K562 (cell line): ENCODE measurements around the gene MAPK8IP1. TPM values are rescaled to one million over a fixed set of nuclear protein-coding genes. Genes with fewer than 3 reads are reported as not detected.

Source experiments
- ADNP ChIP-seq: fragments of 200-800 bp; sonication (Bioruptor generic); IDR thresholded peaks from 2 replicates; pipeline ENCODE4 v1.6.1; 2016; ENCODE audit warnings: missing genetic modification characterization, missing compliant biosample characterization
- FOXK1 ChIP-seq: sonication (generic); formaldehyde crosslinking; IDR thresholded peaks from 2 replicates; pipeline ENCODE4 v1.8.0; 2022; ENCODE audit warnings: missing genetic modification reagents, mild to moderate bottlenecking, borderline replicate concordance
- FOXM1 ChIP-seq, 2 experiments: fragments of 450-650 bp in 1 of 2; sonication (generic) in 1 of 2; formaldehyde crosslinking in 1 of 2; IDR thresholded peaks; 2 replicates each; pipeline versions ENCODE4 v1.6.1 to v1.9.0; 2017 to 2022; ENCODE audit warnings: low read depth in 2 of 2, mild to moderate bottlenecking in 2 of 2, missing genetic modification reagents in 1 of 2, moderate library complexity in 1 of 2
- GATAD2B ChIP-seq: fragments of 450-650 bp; IDR thresholded peaks from 2 replicates; pipeline ENCODE4 v1.6.1; 2017; ENCODE audit warnings: mild to moderate bottlenecking, borderline replicate concordance
- MAX ChIP-seq: sonication (generic); formaldehyde crosslinking; IDR thresholded peaks from 2 replicates; pipeline ENCODE4 v1.9.0; 2022; ENCODE audit warnings: mild to moderate bottlenecking, missing genetic modification reagents
- MEF2A ChIP-seq: IDR thresholded peaks from 2 replicates; pipeline ENCODE4 v1.6.1; 2011; ENCODE audit warnings: low read depth, mild to moderate bottlenecking, low read length, moderate library complexity; ENCODE audit not compliant: control insufficient read depth
- PBX2 ChIP-seq, 2 experiments: IDR thresholded peaks in 1 of 2; conservative IDR thresholded peaks in 1 of 2; 2 replicates each; pipeline ENCODE4 v1.6.1; 2016; ENCODE audit warnings: low read depth in 2 of 2, mild to moderate bottlenecking in 1 of 2, missing compliant biosample characterization in 1 of 2, missing genetic modification characterization in 1 of 2, moderate library complexity in 1 of 2
- POLR2G ChIP-seq: fragments of 200-400 bp; formaldehyde crosslinking; IDR thresholded peaks from 2 replicates; pipeline ENCODE4 v1.6.1; 2017; ENCODE audit warnings: low read depth, mild to moderate bottlenecking, antibody characterized with exemption, low read length, moderate library complexity
- RNF219 ChIP-seq: fragments of 250-450 bp; sonication (Bioruptor Pico); IDR thresholded peaks from 2 replicates; pipeline ENCODE4 v1.5.0; 2022; ENCODE audit warnings: mild to moderate bottlenecking
- SIN3A ChIP-seq, 2 experiments: fragments of 150-350 bp in 1 of 2; IDR thresholded peaks; 2 replicates each; pipeline ENCODE4 v1.6.1; 2011 to 2016; ENCODE audit warnings: borderline replicate concordance in 2 of 2, low read depth in 2 of 2, low read length in 2 of 2, mild to moderate bottlenecking in 2 of 2, moderate library complexity in 2 of 2; ENCODE audit not compliant: control insufficient read depth in 1 of 2
- SIN3B ChIP-seq: fragments of 450-650 bp; IDR thresholded peaks from 2 replicates; pipeline ENCODE4 v1.6.1; 2017; ENCODE audit warnings: low read depth, mild to moderate bottlenecking, moderate library complexity
- SNIP1 ChIP-seq: fragments of 450-650 bp; IDR thresholded peaks from 2 replicates; pipeline ENCODE4 v1.7.1; 2017; ENCODE audit warnings: low read depth, mild to moderate bottlenecking
- TGIF2 ChIP-seq: sonication (generic); formaldehyde crosslinking; IDR thresholded peaks from 2 replicates; pipeline ENCODE4 v1.8.1; 2022; ENCODE audit warnings: mild to moderate bottlenecking, missing genetic modification reagents, moderate library complexity
- ZBTB11 ChIP-seq, 3 experiments: fragments of 200-800 bp in 1 of 3; fragments of 250-450 bp in 1 of 3; fragments of 450-650 bp in 1 of 3; sonication (Bioruptor Pico) in 1 of 3; sonication (Bioruptor generic) in 1 of 3; formaldehyde crosslinking in 1 of 3; IDR thresholded peaks; 2 replicates each; pipeline versions ENCODE4 v1.6.1 to v1.8.0; 2016 to 2022; ENCODE audit warnings: mild to moderate bottlenecking in 2 of 3, missing genetic modification characterization in 2 of 3, missing compliant biosample characterization in 1 of 3, moderate library complexity in 1 of 3
- ZNF124 ChIP-seq: sonication (generic); formaldehyde crosslinking; IDR thresholded peaks from 2 replicates; pipeline ENCODE4 v1.8.1; 2022; ENCODE audit warnings: missing genetic modification reagents
- polyA plus RNA-seq, 8 experiments: library from polyadenylated mRNA; depleted of rRNA in 4 of 8; stranded (reverse) in 5 of 8; unstranded in 3 of 8; fragments of >200 nt; fragmentation: Nextera tagmentation in 2 of 8; fragmentation: Illumina TruSeq in 1 of 8; extraction: Ambion mirVana in 2 of 8; extraction: Trizol in 1 of 8; gene quantifications; 2 replicates each; pipeline versions ENCODE4 v1.2.1 to v1.2.3, GENCODE V29; 2011 to 2014; ENCODE audit warnings: inconsistent platforms in 1 of 8, missing spikeins in 1 of 8
- total RNA-seq, 7 experiments: library from RNA; depleted of rRNA in 6 of 7; stranded (reverse); fragments of >200 nt in 6 of 7; fragmentation: Illumina TruSeq in 2 of 7; extraction: Trizol in 2 of 7; gene quantifications; 2 replicates each; pipeline versions ENCODE4 v1.2.1 to v1.2.3, GENCODE V29; 2011 to 2021; ENCODE audit warnings: low replicate concordance in 1 of 7

Gene MAPK8IP1
- total and polyA plus RNA-seq, 9 of the 15 experiments (the other 6 are each of a cell fraction or from before 2014, with no cell fraction given): 0.13 to 6.9 (median 2.5) TPM

GRCh38 chr11:45904309-45904915 lies 19.0 kb downstream of the MAPK8IP1 start (continued):
- TF ChIP-seq PBX2 (CRISPR knock-in tag; IDR thresholded peaks at IDR 0.05; ENCODE audit: low read depth): no peak
- TF ChIP-seq PBX2 (tag; conservative IDR thresholded peaks at IDR 0.05; ENCODE audit: low read depth): no peak
- TF ChIP-seq SIN3B: no peak
- no peak for TF ChIP-seq RNF219 (CRISPR knock-in tag)
- TF ChIP-seq ZBTB11 (CRISPR knock-in tag; IDR thresholded peaks at IDR 0.05): no peak
- 0 out of 2 replicates have a peak, but pooled peaks have one; percentile 30 for TF ChIP-seq FOXK1 (CRISPR knock-in tag)
- TF ChIP-seq TGIF2 (CRISPR knock-in tag): no peak
- TF ChIP-seq SIN3A (IDR thresholded peaks at IDR 0.05; ENCODE audit: borderline replicate concordance in 2 of 2, control insufficient read depth in 1 of 2, low read depth in 2 of 2, low read length in 2 of 2): peak in 1 of 2 experiments; percentile 69; a peak in 1 of 4 replicates
- no peak for TF ChIP-seq SNIP1
- TF ChIP-seq ADNP (tag): no peak
- TF ChIP-seq MEF2A: no peak
- no peak; the same call in 1 of the 2 replicates for TF ChIP-seq MAX
- TF ChIP-seq POLR2G: no peak
- no peak for TF ChIP-seq ZNF124
- no peak for TF ChIP-seq GATAD2B
- TF ChIP-seq FOXM1 (IDR thresholded peaks at IDR 0.05; ENCODE audit: low read depth): no peak
- no peak for TF ChIP-seq FOXM1 (CRISPR knock-in tag; IDR thresholded peaks at IDR 0.05; ENCODE audit: low read depth)
